Measurements from ENCODE around the gene NFKBIL1.

The NFKBIL1 gene

GRCh38 chr6:31567531-31568370 lies 20.3 kb downstream of the NFKBIL1 start:
- no peak for DNase-seq (ENCODE audit: low spot score)

GRCh38 chr6:31568537-31568961 lies 21.1 kb downstream of the NFKBIL1 start:
- no peak for DNase-seq (ENCODE audit: low spot score)

GRCh38 chr6:31569861-31570536 lies 22.6 kb downstream of the NFKBIL1 start:
- DNase-seq (ENCODE audit: low spot score): no peak

- no peak for DNase-seq (ENCODE audit: low spot score)
Measured at GRCh38 chr6:31572041-31572911, 24.9 kb downstream of the NFKBIL1 start, which contains the start of gene LTA. LTA (plus strand) TSS chr6:31572289; CDS start chr6:31572743, 454 bp downstream.

GRCh38 chr6:31573239-31574105 lies 26.1 kb downstream of the NFKBIL1 start:
- DNase-seq (ENCODE audit: low spot score): no peak

- no peak for DNase-seq (ENCODE audit: low spot score)
Measured at GRCh38 chr6:31574106-31575061, 27.0 kb downstream of the NFKBIL1 start.

GRCh38 chr6:31575335-31575901 lies 28.0 kb downstream of the NFKBIL1 start, which contains the start of gene TNF:
TNF (plus strand) TSS chr6:31575565; CDS start chr6:31575742, 177 bp downstream.
- DNase-seq (ENCODE audit: low spot score): no peak

- no peak for DNase-seq (ENCODE audit: low spot score)
Measured at GRCh38 chr6:31575952-31576685, 28.7 kb downstream of the NFKBIL1 start.

GRCh38 chr6:31576897-31577578 lies 29.6 kb downstream of the NFKBIL1 start:
- no peak for DNase-seq (ENCODE audit: low spot score)

- no peak for DNase-seq (ENCODE audit: low spot score)
Measured at GRCh38 chr6:31577579-31577966, 30.2 kb downstream of the NFKBIL1 start.

GRCh38 chr6:31578184-31579118 lies 31.0 kb downstream of the NFKBIL1 start:
- no peak for DNase-seq (ENCODE audit: low spot score)

GRCh38 chr6:31579119-31579505 lies 31.7 kb downstream of the NFKBIL1 start:
- no peak for DNase-seq (ENCODE audit: low spot score)

- no peak for DNase-seq (ENCODE audit: low spot score)
Measured at GRCh38 chr6:31579546-31580437, 32.4 kb downstream of the NFKBIL1 start.

- DNase-seq (ENCODE audit: low spot score): no peak
Measured at GRCh38 chr6:31580438-31580740, 33.0 kb downstream of the NFKBIL1 start.

GRCh38 chr6:31580807-31581433 lies 33.5 kb downstream of the NFKBIL1 start:
- peak; percentile 98 for DNase-seq (ENCODE audit: low spot score)
